BJ (cell line): ENCODE data around the gene TMEM236. TPM values are rescaled to one million over a fixed set of nuclear protein-coding genes. Genes with fewer than 3 reads are reported as not detected.

Source experiments
- CTCF ChIA-PET: fragments of 350-600 bp; formaldehyde crosslinking; extraction: SDS; loops from one replicate; lab custom pipeline; 2021; ENCODE audit warnings: antibody characterized with exemption, inconsistent platforms; lab: Yijun Ruan, JAX
- POLR2A ChIA-PET: fragments of 300-600 bp; sonication (Branson Sonifier 250); formaldehyde crosslinking; extraction: SDS; loops from one replicate; lab custom pipeline; 2021; ENCODE audit warnings: antibody characterized with exemption; lab: Charles Lee
- DNase-seq: peaks from one replicate; pipeline ENCODE4 v3.0.0-alpha.2; 2011; ENCODE audit warnings: low read depth
- H3K27me3 ChIP-seq: 2 replicates; pipeline ENCODE4 v1.6.0; 2011; ENCODE audit warnings: low read length; ENCODE audit not compliant: control insufficient read depth, insufficient read depth
- H3K36me3 ChIP-seq: 2 replicates; pipeline ENCODE4 v1.5.1; 2011; ENCODE audit warnings: low read length; ENCODE audit not compliant: control insufficient read depth, insufficient read depth
- H3K4me3 ChIP-seq: 2 replicates; pipeline ENCODE4 v1.5.1; 2011; ENCODE audit warnings: low read depth, mild to moderate bottlenecking, control low read depth, low read length
- polyA plus RNA-seq: library from polyadenylated mRNA; depleted of rRNA; stranded (reverse); fragments of >200 nt; gene quantifications from 2 replicates; pipeline ENCODE4 v1.2.3, GENCODE V29; 2011
- TF ChIP-seq, protein P1 (sequence below): IDR thresholded peaks from 2 replicates; pipeline ENCODE4 v1.5.1; 2011; ENCODE audit warnings: low read depth, mild to moderate bottlenecking, control low read depth, inconsistent platforms, low read length, moderate library complexity; ENCODE audit not compliant: insufficient read depth

The TMEM236 gene
- polyA plus RNA-seq, 1 experiment, result 0.02 TPM

DNA sequence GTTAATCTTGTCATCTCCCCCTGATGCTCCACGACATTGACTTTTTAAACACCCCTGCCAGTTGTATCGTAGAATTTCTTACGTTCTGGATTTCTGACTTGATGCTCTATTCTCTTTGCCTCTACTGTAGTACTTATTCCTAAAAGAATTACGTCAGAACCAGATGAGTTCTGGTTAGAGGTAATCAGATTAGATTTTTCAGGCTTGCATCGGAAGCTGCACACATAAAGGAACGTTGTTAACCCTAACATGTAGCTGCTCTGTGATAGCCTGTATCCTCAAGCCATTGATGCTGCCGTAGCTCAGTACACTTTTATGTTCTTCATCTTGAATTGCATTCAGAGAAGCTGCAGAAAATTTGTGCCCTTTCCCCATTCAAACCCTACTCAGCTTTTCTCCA, 26.3 kb upstream of the TMEM236 start:
- Histone ChIP-seq H3K27me3 (no peaks in the 10 kb centered on the region), H3K4me3 (no peak overlapping the region), H3K36me3 (no peaks in the 10 kb centered on the region)
- ChIA-PET CTCF (interaction anchor here (0.6 kb wide), 1 partner anchor 12 kb away, joined by 4 read pairs; no protein-coding TSS in a partner anchor), POLR2A (no interaction called here)
- no peak for DNase-seq
- TF ChIP-seq, protein P1, sequence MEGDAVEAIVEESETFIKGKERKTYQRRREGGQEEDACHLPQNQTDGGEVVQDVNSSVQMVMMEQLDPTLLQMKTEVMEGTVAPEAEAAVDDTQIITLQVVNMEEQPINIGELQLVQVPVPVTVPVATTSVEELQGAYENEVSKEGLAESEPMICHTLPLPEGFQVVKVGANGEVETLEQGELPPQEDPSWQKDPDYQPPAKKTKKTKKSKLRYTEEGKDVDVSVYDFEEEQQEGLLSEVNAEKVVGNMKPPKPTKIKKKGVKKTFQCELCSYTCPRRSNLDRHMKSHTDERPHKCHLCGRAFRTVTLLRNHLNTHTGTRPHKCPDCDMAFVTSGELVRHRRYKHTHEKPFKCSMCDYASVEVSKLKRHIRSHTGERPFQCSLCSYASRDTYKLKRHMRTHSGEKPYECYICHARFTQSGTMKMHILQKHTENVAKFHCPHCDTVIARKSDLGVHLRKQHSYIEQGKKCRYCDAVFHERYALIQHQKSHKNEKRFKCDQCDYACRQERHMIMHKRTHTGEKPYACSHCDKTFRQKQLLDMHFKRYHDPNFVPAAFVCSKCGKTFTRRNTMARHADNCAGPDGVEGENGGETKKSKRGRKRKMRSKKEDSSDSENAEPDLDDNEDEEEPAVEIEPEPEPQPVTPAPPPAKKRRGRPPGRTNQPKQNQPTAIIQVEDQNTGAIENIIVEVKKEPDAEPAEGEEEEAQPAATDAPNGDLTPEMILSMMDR, result no peak

DNA sequence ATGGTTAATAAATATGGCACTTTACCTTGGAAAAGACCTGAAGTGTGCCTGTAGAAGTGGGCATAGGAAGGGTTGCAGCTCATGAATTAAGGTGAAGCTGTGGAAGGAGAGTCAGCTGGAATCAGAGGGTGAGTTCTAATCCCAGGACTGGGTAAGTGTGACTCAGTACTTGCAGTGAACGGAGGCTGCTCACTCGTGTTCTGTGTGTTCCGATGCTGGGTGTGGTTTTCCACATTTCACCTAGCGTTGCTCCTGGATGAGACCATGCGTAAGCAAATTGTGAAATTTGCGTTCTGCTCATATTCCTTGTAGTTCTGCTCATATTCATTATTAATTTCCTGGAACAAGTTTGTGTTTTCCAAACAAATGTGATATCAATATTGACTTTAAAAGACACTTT, 22.4 kb upstream of the TMEM236 start:
- no peak overlapping the region for H3K4me3 ChIP-seq
- no peaks in the 10 kb centered on the region for H3K27me3 ChIP-seq
- no peaks in the 10 kb centered on the region for H3K36me3 ChIP-seq
- TF ChIP-seq, protein P1, result no peak
- ChIA-PET POLR2A (no interaction called here), CTCF (no interaction called here)
- DNase-seq, result no peak

DNA sequence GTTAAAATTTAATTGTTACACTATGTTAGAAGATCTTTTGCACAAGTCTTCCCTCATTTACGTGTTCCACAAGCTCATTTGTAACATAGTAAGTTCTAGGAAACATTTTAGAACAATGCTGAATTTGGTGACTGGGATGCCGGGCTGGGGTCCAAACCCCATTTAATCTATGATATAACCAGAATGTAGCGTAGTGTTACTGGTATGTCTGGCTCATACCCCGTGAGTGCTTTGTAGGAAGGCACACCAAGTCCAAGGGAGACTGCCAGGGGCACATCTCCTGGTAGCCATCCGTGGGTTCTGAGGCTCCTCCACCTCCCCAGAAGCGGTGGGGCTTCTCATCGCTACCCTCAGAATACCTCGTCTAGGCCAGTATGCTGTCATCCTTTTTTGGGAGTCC, 21.3 kb upstream of the TMEM236 start:
- ChIA-PET POLR2A (interaction anchor here (0.7 kb wide), 1 partner anchor 120 kb away, joined by 28 read pairs; no protein-coding TSS in a partner anchor), CTCF (interaction anchor here (0.8 to 1.7 kb wide), 2 partner anchors 11 to 1281 kb away, joined by 3 to 4 read pairs; no protein-coding TSS in a partner anchor)
- no peaks in the 10 kb centered on the region for H3K36me3 ChIP-seq
- H3K27me3 ChIP-seq, result no peaks in the 10 kb centered on the region
- H3K4me3 ChIP-seq, result no peak overlapping the region
- TF ChIP-seq, protein P1, result no peak
- no peak for DNase-seq

DNA sequence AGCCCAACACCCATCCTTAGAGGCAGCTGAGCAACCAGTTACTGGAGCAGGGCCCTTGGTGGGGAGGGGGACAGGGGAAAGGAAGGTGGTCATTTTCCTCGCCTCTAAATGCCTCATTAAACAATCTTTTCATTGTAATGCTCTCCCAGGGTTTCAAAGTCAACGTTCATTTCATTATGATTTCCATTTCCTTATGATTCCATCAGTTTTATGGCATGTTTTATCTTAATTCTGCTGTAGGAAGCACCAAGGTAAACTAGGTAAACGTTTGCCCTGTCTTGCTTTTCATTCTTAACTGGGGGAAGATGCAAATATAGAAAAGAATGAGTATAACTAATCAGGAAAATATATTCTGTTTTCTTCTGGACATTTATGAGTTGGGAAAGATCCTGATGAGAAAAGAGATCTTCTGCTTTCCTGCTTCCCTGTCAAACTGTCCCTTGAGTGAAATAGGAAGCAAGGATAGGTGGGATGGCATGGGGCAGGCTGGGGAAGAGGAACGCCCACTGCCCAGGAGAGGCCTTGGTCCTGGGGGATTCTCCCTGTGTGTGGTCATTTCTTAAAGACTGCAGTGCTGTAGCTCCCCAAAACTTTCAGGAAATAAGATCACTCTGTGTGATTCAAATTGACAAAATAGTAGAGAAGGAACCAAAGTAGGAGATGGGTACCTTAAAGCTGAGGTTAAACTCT, 20.5 kb upstream of the TMEM236 start:
- POLR2A ChIA-PET, result interaction anchor here (0.7 kb wide), 1 partner anchor 120 kb away, joined by 28 read pairs; no protein-coding TSS in a partner anchor
- H3K27me3 ChIP-seq, result no peaks in the 10 kb centered on the region

DNA sequence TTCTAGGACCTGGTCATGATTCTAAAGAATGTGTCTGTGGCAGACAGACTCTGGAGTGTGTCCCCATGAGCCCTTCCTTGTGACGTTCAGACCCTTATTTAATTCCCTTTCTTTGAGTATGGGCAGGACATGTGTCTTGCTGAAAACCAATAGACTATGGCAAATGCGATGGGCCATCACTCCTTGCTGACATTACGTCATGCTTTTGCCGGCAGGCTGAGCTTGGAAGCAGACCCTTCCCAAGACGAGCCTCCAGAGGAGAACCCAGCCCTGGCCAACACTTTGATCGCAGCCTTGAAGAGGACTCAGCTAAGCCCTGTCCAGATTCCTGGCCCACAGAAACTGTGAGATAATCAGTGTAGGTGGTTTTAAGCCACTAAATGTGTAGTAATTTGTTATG, 18.4 kb upstream of the TMEM236 start:
- Histone ChIP-seq H3K27me3 (no peaks in the 10 kb centered on the region), H3K36me3 (no peaks in the 10 kb centered on the region), H3K4me3 (no peak overlapping the region)
- ChIA-PET CTCF (no interaction called here), POLR2A (no interaction called here)
- TF ChIP-seq, protein P1, result no peak
- DNase-seq, result no peak

More for the DNA sequence above, 20.5 kb upstream of the TMEM236 start:
- DNase-seq, result no peak
- Histone ChIP-seq H3K4me3 (no peak overlapping the region), H3K36me3 (no peaks in the 10 kb centered on the region)
- CTCF ChIA-PET, result interaction anchor here (0.6 to 1.7 kb wide), 2 partner anchors 10 to 35 kb away, joined by 3 read pairs; no protein-coding TSS in a partner anchor
- TF ChIP-seq, protein P1, result no peak
